A549 (cell line): ENCODE data around the gene TSEN34. TPM values are rescaled to one million over a fixed set of nuclear protein-coding genes. Genes with fewer than 3 reads are reported as not detected.

Experiments
- ATAC-seq, 2 experiments: fragments of 200-7000 bp in 1 of 2; fragments of >200 bp in 1 of 2; cut with Nextera tagmentation in 1 of 2; cut with Tn5 transposase in 1 of 2; 3 replicates each; pipeline versions ENCODE4 v1.8.0 to v1.9.1; 2018 to 2020; ENCODE audit warnings: mild to moderate bottlenecking in 1 of 2, moderate library complexity in 1 of 2
- CTCF ChIA-PET: fragments of 300-600 bp; sonication (Branson Sonifier 250); formaldehyde crosslinking; extraction: SDS; loops from one replicate; lab custom pipeline; 2021; ENCODE audit warnings: antibody characterized with exemption, inconsistent platforms; lab: Yijun Ruan, JAX
- POLR2A ChIA-PET: fragments of 350-600 bp; formaldehyde crosslinking; extraction: SDS; loops from one replicate; lab custom pipeline; 2021; ENCODE audit warnings: antibody characterized with exemption, inconsistent platforms; lab: Yijun Ruan, JAX
- DNase-seq, 2 experiments: peaks; one replicate each; pipeline versions ENCODE4 v3.0.0 to v3.0.0-alpha.2; 2011 to 2016; ENCODE audit warnings: low read depth in 1 of 2, low spot score in 1 of 2
- FAIRE-seq: peaks from 2 replicates; lab custom pipeline; 2011; peaks lifted over from hg19 to GRCh38; lab: Jason Lieb, UNC
- H3K27ac ChIP-seq, 2 experiments: fragments of >200 bp; sonication (Bioruptor Twin); formaldehyde crosslinking; 3 replicates each; pipeline ENCODE4 v1.5.1; 2016 to 2017
- H3K4me1 ChIP-seq: fragments of >200 bp; sonication (Bioruptor Twin); formaldehyde crosslinking; 3 replicates; pipeline ENCODE4 v1.6.1; 2016
- H3K4me2 ChIP-seq: fragments of >200 bp; sonication (Bioruptor Twin); formaldehyde crosslinking; 3 replicates; pipeline ENCODE4 v1.6.1; 2016
- H3K4me3 ChIP-seq: fragments of >200 bp; sonication (Bioruptor Twin); formaldehyde crosslinking; 3 replicates; pipeline ENCODE4 v1.5.1; 2016
- H3K9me3 ChIP-seq: fragments of >200 bp; sonication (Bioruptor Twin); formaldehyde crosslinking; 3 replicates; pipeline ENCODE4 v1.6.1; 2016
- BCL3 ChIP-seq: fragments of >200 bp; sonication (Bioruptor Twin); formaldehyde crosslinking; IDR thresholded peaks from 3 replicates; pipeline ENCODE4 v1.6.1; 2016
- BHLHE40 ChIP-seq: IDR thresholded peaks from 2 replicates; pipeline ENCODE4 v1.6.1; 2012; ENCODE audit warnings: low read depth, low read length, inconsistent platforms
- CBX2 ChIP-seq: fragments of 200-600 bp; sonication (generic); IDR thresholded peaks from 2 replicates; pipeline ENCODE4 v1.6.1; 2016; ENCODE audit warnings: low read depth, mild to moderate bottlenecking, borderline replicate concordance
- CEBPB ChIP-seq, 2 experiments: fragments of >200 bp in 1 of 2; sonication (Bioruptor Twin) in 1 of 2; formaldehyde crosslinking in 1 of 2; IDR thresholded peaks; 2 replicates each; pipeline ENCODE4 v1.6.1; 2012 to 2016
- CHD2 ChIP-seq: fragments of 150-350 bp; IDR thresholded peaks from 2 replicates; pipeline ENCODE4 v1.6.1; 2014; ENCODE audit warnings: low read length; ENCODE audit not compliant: partially characterized antibody
- CTCF ChIP-seq: fragments of >200 bp; sonication (Bioruptor Twin); formaldehyde crosslinking; IDR thresholded peaks from 3 replicates; pipeline ENCODE4 v1.5.1; 2016
- E2F6 ChIP-seq: IDR thresholded peaks from 2 replicates; pipeline ENCODE4 v1.6.1; 2012; ENCODE audit warnings: low read depth, borderline replicate concordance
- EHF ChIP-seq: fragments of 250-450 bp; sonication (Bioruptor Pico); IDR thresholded peaks from 2 replicates; pipeline ENCODE4 v1.5.0; 2020; ENCODE audit warnings: mild to moderate bottlenecking
- EP300 ChIP-seq, 2 experiments: fragments of >200 bp; sonication (Bioruptor Twin); formaldehyde crosslinking; IDR thresholded peaks; 2 replicates in 1 of 2; 3 replicates in 1 of 2; pipeline ENCODE4 v1.6.1; 2016 to 2017
- ESRRA ChIP-seq: fragments of 150-350 bp; IDR thresholded peaks from 2 replicates; pipeline ENCODE4 v1.6.1; 2014; ENCODE audit warnings: mild to moderate bottlenecking, low read length, borderline replicate concordance
- FOSB ChIP-seq: fragments of 250-450 bp; sonication (Bioruptor Pico); IDR thresholded peaks from 2 replicates; pipeline ENCODE4 v1.5.0; 2020; ENCODE audit warnings: mild to moderate bottlenecking, moderate library complexity
- HDAC2 ChIP-seq: fragments of 200-600 bp; sonication (generic); IDR thresholded peaks from 2 replicates; pipeline ENCODE4 v1.6.1; 2016
- HOXB13 ChIP-seq: fragments of 250-450 bp; sonication (Bioruptor Pico); IDR thresholded peaks from 2 replicates; pipeline ENCODE4 v1.5.0; 2020; ENCODE audit warnings: low read depth, mild to moderate bottlenecking, moderate library complexity
- HOXB5 ChIP-seq: fragments of 250-450 bp; sonication (Bioruptor Pico); IDR thresholded peaks from 2 replicates; pipeline ENCODE4 v1.5.0; 2020; ENCODE audit warnings: mild to moderate bottlenecking, moderate library complexity
- MAFK ChIP-seq: fragments of 450-650 bp; IDR thresholded peaks from 2 replicates; pipeline ENCODE4 v1.6.1; 2014; ENCODE audit not compliant: partially characterized antibody
- MYC ChIP-seq: IDR thresholded peaks from 2 replicates; pipeline ENCODE4 v1.6.1; 2012; ENCODE audit warnings: mild to moderate bottlenecking, inconsistent platforms, low read length, improper control_type of control experiment, borderline replicate concordance
- NFE2L2 ChIP-seq: fragments of 150-350 bp; conservative IDR thresholded peaks from 2 replicates; pipeline ENCODE4 v1.6.1; 2014; ENCODE audit warnings: low read length
- PHF8 ChIP-seq: fragments of 200-600 bp; sonication (generic); IDR thresholded peaks from 2 replicates; pipeline ENCODE4 v1.6.1; 2016; ENCODE audit warnings: low read depth, mild to moderate bottlenecking, antibody characterized with exemption, moderate library complexity, borderline replicate concordance
- POLR2A ChIP-seq: IDR thresholded peaks from 2 replicates; pipeline ENCODE4 v1.6.1; 2012; ENCODE audit warnings: mild to moderate bottlenecking, low read length
- TFCP2L1 ChIP-seq: fragments of 250-450 bp; sonication (Bioruptor Pico); IDR thresholded peaks from 2 replicates; pipeline ENCODE4 v1.5.0; 2021; ENCODE audit warnings: mild to moderate bottlenecking
- TP53 ChIP-seq: fragments of 250-450 bp; sonication (Bioruptor Pico); IDR thresholded peaks from 2 replicates; pipeline ENCODE4 v1.5.0; 2021; ENCODE audit warnings: mild to moderate bottlenecking, moderate library complexity
- USF2 ChIP-seq: fragments of 450-650 bp; IDR thresholded peaks from 2 replicates; pipeline ENCODE4 v1.6.1; 2014; ENCODE audit warnings: antibody characterized with exemption
- WGBS: methylation state at CpG from one replicate; pipeline ENCODE4 v1.1.6; 2017; ENCODE audit errors: missing lambda C conversion rate; 5-methylcytosine and 5-hydroxymethylcytosine counted together
- polyA plus RNA-seq, 4 experiments: library from polyadenylated mRNA; depleted of rRNA in 3 of 4; stranded (reverse); fragments of >200 nt; fragmentation: RNase III in 1 of 4; extraction: RNeasy Plus Mini Kit Qiagen cat#74134 plus additional on column Dnase treatment in 1 of 4; gene quantifications; 2 replicates in 3 of 4; 3 replicates in 1 of 4; pipeline ENCODE4 v1.2.3, GENCODE V29; 2011 to 2017
- TF ChIP-seq, protein P1 (sequence below): fragments of 250-450 bp; sonication (Bioruptor Pico); IDR thresholded peaks from 2 replicates; pipeline ENCODE4 v1.5.0; 2021; ENCODE audit warnings: mild to moderate bottlenecking, moderate library complexity, borderline replicate concordance

The TSEN34 gene
- polyA plus RNA-seq, 2 of the 4 experiments (the other 2 are of a cell fraction), result 53.4 to 90.9 TPM

- peaks cover 8% of the 10 kb centered on the region; the same call in 2 of the 3 replicates for H3K4me1 ChIP-seq
- H3K4me3 ChIP-seq, result no peak overlapping the region
- TF ChIP-seq BCL3 (no peak), CBX2 (no peak), FOSB (CRISPR knock-in tag) (no peak), POLR2A (no peak), HOXB13 (CRISPR knock-in tag) (no peak), CHD2 (no peak), TP53 (no peak), USF2 (no peak), E2F6 (no peak), MAFK (no peak), HDAC2 (no peak), CEBPB (IDR thresholded peaks at IDR 0.05) (no peak), EP300 (IDR thresholded peaks at IDR 0.05) (no peak), HOXB5 (CRISPR knock-in tag) (no peak)
- TF ChIP-seq, protein P1, sequence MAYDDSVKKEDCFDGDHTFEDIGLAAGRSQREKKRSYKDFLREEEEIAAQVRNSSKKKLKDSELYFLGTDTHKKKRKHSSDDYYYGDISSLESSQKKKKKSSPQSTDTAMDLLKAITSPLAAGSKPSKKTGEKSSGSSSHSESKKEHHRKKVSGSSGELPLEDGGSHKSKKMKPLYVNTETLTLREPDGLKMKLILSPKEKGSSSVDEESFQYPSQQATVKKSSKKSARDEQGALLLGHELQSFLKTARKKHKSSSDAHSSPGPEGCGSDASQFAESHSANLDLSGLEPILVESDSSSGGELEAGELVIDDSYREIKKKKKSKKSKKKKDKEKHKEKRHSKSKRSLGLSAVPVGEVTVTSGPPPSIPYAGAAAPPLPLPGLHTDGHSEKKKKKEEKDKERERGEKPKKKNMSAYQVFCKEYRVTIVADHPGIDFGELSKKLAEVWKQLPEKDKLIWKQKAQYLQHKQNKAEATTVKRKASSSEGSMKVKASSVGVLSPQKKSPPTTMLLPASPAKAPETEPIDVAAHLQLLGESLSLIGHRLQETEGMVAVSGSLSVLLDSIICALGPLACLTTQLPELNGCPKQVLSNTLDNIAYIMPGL (CRISPR knock-in tag), result no peak
- DNase-seq (no peak), FAIRE-seq (no peak), ATAC-seq (no peak)
- no peak overlapping the region for H3K4me2 ChIP-seq
- no peak overlapping the region for H3K27ac ChIP-seq
- WGBS, result 78% methylated on average over 15 of the region's 15 CpGs
- ChIA-PET POLR2A (interaction anchor here (1.2 to 1.9 kb wide), 2 partner anchors 14 to 16 kb away, joined by 3 to 5 read pairs; partner anchors contain the start of gene MBOAT7), CTCF (interaction anchor here (0.6 to 12.1 kb wide), 4 partner anchors 11 to 259 kb away, joined by 3 to 295 read pairs (median 5); partner anchors contain the start of genes MBOAT7 and TSEN34)
- no peaks in the 10 kb centered on the region for H3K9me3 ChIP-seq
Measured at GRCh38 chr19:54173359-54173699, 17.8 kb upstream of the TSEN34 start.

GRCh38 chr19:54173951-54174834, 16.9 kb upstream of the TSEN34 start:
- DNase-seq, result no peak
- peak; percentile 9 to 12; a peak in 3 of 6 replicates for ATAC-seq
- H3K4me1 ChIP-seq, result peaks cover 8% of the 10 kb centered on the region; the same call in 2 of the 3 replicates
- H3K4me2 ChIP-seq, result no peak overlapping the region
- POLR2A ChIA-PET, result interaction anchor here (0.6 to 1.9 kb wide), 2 partner anchors 15 kb away, joined by 4 to 5 read pairs; partner anchors contain the start of genes LENG1 and MBOAT7
- CTCF ChIA-PET, result interaction anchor here (0.6 to 12.1 kb wide), 4 partner anchors 10 to 258 kb away, joined by 3 to 295 read pairs (median 5); partner anchors contain the start of genes MBOAT7 and TSEN34
- no peak overlapping the region for H3K27ac ChIP-seq
- no peak for FAIRE-seq
- WGBS, result 91% methylated on average over 19 of the region's 25 CpGs
- no peaks in the 10 kb centered on the region for H3K9me3 ChIP-seq
- no peak overlapping the region for H3K4me3 ChIP-seq
- TF ChIP-seq BCL3 (no peak), NFE2L2 (no peak), PHF8 (no peak), CTCF (no peak), MYC (no peak), EHF (CRISPR knock-in tag) (no peak), CHD2 (no peak), BHLHE40 (no peak), FOSB (CRISPR knock-in tag) (no peak), TFCP2L1 (CRISPR knock-in tag) (no peak), ESRRA (no peak), HOXB13 (CRISPR knock-in tag) (no peak), EP300 (IDR thresholded peaks at IDR 0.05) (no peak)
- TF ChIP-seq, protein P1 (CRISPR knock-in tag), result no peak
